Endothelial cell of umbilical vein (primary cell): ENCODE data around the gene OR10P1. TPM values are rescaled to one million over a fixed set of nuclear protein-coding genes. Genes with fewer than 3 reads are reported as not detected.

ENCODE experiments used
- BruUV-seq: library from RNA; stranded (reverse); fragments of 400-500 nt; replicated peaks from 2 replicates; lab custom pipeline; 2021; lab: Mats Ljungman, UMichigan
- CTCF ChIA-PET: fragments of 300-600, 350-600 bp; sonication (Branson Sonifier 250); formaldehyde crosslinking; loops from one replicate; lab custom pipeline; 2021; ENCODE audit warnings: antibody characterized with exemption, inconsistent platforms; lab: Charles Lee
- POLR2A ChIA-PET: fragments of 300-600, 350-600 bp; sonication (Branson Sonifier 250); formaldehyde crosslinking; loops from one replicate; lab custom pipeline; 2021; ENCODE audit warnings: antibody characterized with exemption, inconsistent platforms; lab: Charles Lee
- DNase-seq: peaks from one replicate; pipeline ENCODE4 v3.0.0-alpha.2; 2011; ENCODE audit warnings: low read depth, low spot score
- FAIRE-seq: peaks from 2 replicates; lab custom pipeline; 2011; peaks lifted over from hg19 to GRCh38; lab: Jason Lieb, UNC
- H2AFZ ChIP-seq: 2 replicates; pipeline ENCODE4 v1.6.0; 2012; ENCODE audit warnings: low read depth, low read length, control low read depth, inconsistent platforms
- H3K27ac ChIP-seq: 2 replicates; pipeline ENCODE4 v1.5.1; 2011; ENCODE audit warnings: low read depth, mild to moderate bottlenecking, control low read depth, low read length, moderate library complexity; ENCODE audit not compliant: insufficient read depth
- H3K27me3 ChIP-seq, 2 experiments: 2 replicates each; pipeline versions ENCODE4 v1.6.0 to v1.6.1; 2011; ENCODE audit warnings: low read length in 2 of 2, mixed read lengths in 1 of 2; ENCODE audit not compliant: control insufficient read depth in 2 of 2, insufficient read depth in 2 of 2
- H3K36me3 ChIP-seq, 2 experiments: 2 replicates in 1 of 2; 3 replicates in 1 of 2; pipeline ENCODE4 v1.5.1; 2011; ENCODE audit warnings: low read length in 2 of 2, mild to moderate bottlenecking in 1 of 2, moderate library complexity in 1 of 2; ENCODE audit not compliant: control insufficient read depth in 2 of 2, insufficient read depth in 2 of 2; ENCODE audit errors: extremely low read depth in 1 of 2
- H3K4me1 ChIP-seq: 3 replicates; pipeline ENCODE4 v1.5.1; 2011; ENCODE audit warnings: mild to moderate bottlenecking, low read length; ENCODE audit not compliant: control insufficient read depth, insufficient read depth; ENCODE audit errors: extremely low read depth
- H3K4me2 ChIP-seq: 2 replicates; pipeline ENCODE4 v1.6.1; 2011; ENCODE audit warnings: low read length, control low read depth, mixed read lengths; ENCODE audit not compliant: insufficient read depth
- H3K4me3 ChIP-seq, 3 experiments: fragments of 200-600 bp in 1 of 3; sonication (generic), shearing (Covaris generic) in 1 of 3; replicated peaks in 1 of 3; 2 replicates each; pipeline ENCODE4 v1.5.1; 2011 to 2016; ENCODE audit warnings: control low read depth in 3 of 3, low read length in 3 of 3, mild to moderate bottlenecking in 2 of 3, inconsistent platforms in 1 of 3, low read depth in 1 of 3, moderate library complexity in 1 of 3; ENCODE audit not compliant: insufficient read depth in 1 of 3
- H3K79me2 ChIP-seq: 2 replicates; pipeline ENCODE4 v1.6.0; 2012; ENCODE audit warnings: low read length, inconsistent platforms; ENCODE audit not compliant: control insufficient read depth, insufficient read depth
- H3K9ac ChIP-seq: replicated peaks from 2 replicates; pipeline ENCODE3; 2011; ENCODE audit warnings: low read length, control low read depth; ENCODE audit not compliant: insufficient read depth; ENCODE audit errors: extremely low read depth
- H3K9me1 ChIP-seq: replicated peaks from 3 replicates; pipeline ENCODE4 v1.6.0; 2011; ENCODE audit warnings: mild to moderate bottlenecking, low read length; ENCODE audit not compliant: control insufficient read depth, insufficient read depth; ENCODE audit errors: extremely low read depth
- H3K9me3 ChIP-seq: replicated peaks from 2 replicates; pipeline ENCODE4 v1.5.1; 2012; ENCODE audit warnings: low read length, inconsistent platforms; ENCODE audit not compliant: control insufficient read depth, insufficient read depth
- H4K20me1 ChIP-seq: replicated peaks from 2 replicates; pipeline ENCODE3; 2011; ENCODE audit warnings: mild to moderate bottlenecking, low read length; ENCODE audit not compliant: control insufficient read depth, insufficient read depth; ENCODE audit errors: extremely low read depth
- CTCF ChIP-seq, 2 donors: IDR thresholded peaks; 1 replicate in 1 of 2; 2 replicates in 1 of 2; pipeline ENCODE4 v1.5.1; 2011; ENCODE audit warnings: low read length in 2 of 2, mild to moderate bottlenecking in 2 of 2, moderate library complexity in 2 of 2, control low read depth in 1 of 2, inconsistent platforms in 1 of 2, low read depth in 1 of 2; ENCODE audit not compliant: insufficient read depth in 1 of 2; ENCODE audit errors: extremely low read depth in 1 of 2
- EZH2 ChIP-seq: IDR thresholded peaks from 2 replicates; pipeline ENCODE4 v1.6.1; 2012; ENCODE audit warnings: borderline replicate concordance, low read depth, mild to moderate bottlenecking, moderate library complexity, low read length, inconsistent platforms; ENCODE audit not compliant: severe bottlenecking
- FOS ChIP-seq: IDR thresholded peaks from 2 replicates; pipeline ENCODE4 v1.6.1; 2011; ENCODE audit warnings: mild to moderate bottlenecking, low read length, moderate library complexity, borderline replicate concordance; ENCODE audit not compliant: insufficient read depth
- GATA2 ChIP-seq: IDR thresholded peaks from 2 replicates; pipeline ENCODE4 v1.7.0; 2011; ENCODE audit warnings: low read depth, mild to moderate bottlenecking, moderate library complexity, mixed read lengths, low read length; ENCODE audit not compliant: insufficient read length, insufficient read depth
- JUN ChIP-seq: IDR thresholded peaks from 2 replicates; pipeline ENCODE4 v1.6.1; 2011; ENCODE audit warnings: borderline replicate concordance, low read depth; ENCODE audit not compliant: insufficient read length, insufficient read depth
- MAX ChIP-seq: IDR thresholded peaks from 2 replicates; pipeline ENCODE4 v1.6.1; 2011; ENCODE audit not compliant: insufficient read depth, insufficient read length
- MYC ChIP-seq: IDR thresholded peaks from one replicate; pipeline ENCODE4 v1.6.1; 2011; ENCODE audit warnings: mild to moderate bottlenecking, low read depth, low read length
- POLR2A ChIP-seq: IDR thresholded peaks from 2 replicates; pipeline ENCODE4 v1.6.1; 2012; ENCODE audit warnings: low read depth, mild to moderate bottlenecking, control low read depth, low read length
- POLR2AphosphoS5 ChIP-seq: IDR thresholded peaks from 2 replicates; pipeline ENCODE4 v1.6.1; 2012; ENCODE audit warnings: low read depth, mild to moderate bottlenecking, control low read depth, low read length, moderate library complexity; ENCODE audit not compliant: insufficient read depth
- dilution Hi-C: fragments of 300-500 bp; cut with MboI; formaldehyde crosslinking; loops from one replicate; pipeline ENCODE4 v1.15.0; 2019; ENCODE audit warnings: low sequenced_read_pairs; ENCODE audit not compliant: extremely low pct_ligation_motif_present
- intact Hi-C: fragments of 100-400 bp; cut with micrococcal nuclease; formaldehyde crosslinking; loops from one replicate; pipeline ENCODE4 v1.10.0; 2022
- polyA plus RNA-seq, 4 experiments: library from polyadenylated mRNA; depleted of rRNA in 3 of 4; stranded (reverse) in 3 of 4; unstranded in 1 of 4; fragments of >200 nt; gene quantifications; 2 replicates each; pipeline versions ENCODE4 v1.2.1 to v1.2.3, GENCODE V29; 2011 to 2012; ENCODE audit warnings: missing spikeins in 1 of 4
- total RNA-seq: library from RNA; stranded (reverse); gene quantifications from 2 replicates; pipeline ENCODE4 v1.2.3, GENCODE V29; 2021

Gene OR10P1
- total and polyA plus RNA-seq, 2 donors (not counting 3 experiments of a cell fraction or from before 2014, with no cell fraction given) = not detected

GRCh38 chr12:55644591-55644990, 7.9 kb downstream of the OR10P1 start:
- H3K27ac ChIP-seq = no peak overlapping the region
- no peaks in the 10 kb centered on the region for H3K79me2 ChIP-seq
- TF ChIP-seq CTCF (IDR thresholded peaks at IDR 0.05; ENCODE audit: extremely low read depth in 1 of 2, insufficient read depth in 1 of 2, low read depth in 1 of 2, low read length in 2 of 2) = no peak
- no peak for TF ChIP-seq JUN
- TF ChIP-seq EZH2 = no peak
- no peak for TF ChIP-seq MYC
- no peak for TF ChIP-seq FOS
- no peak for TF ChIP-seq GATA2
- TF ChIP-seq POLR2AphosphoS5 = no peak
- TF ChIP-seq MAX = no peak
- TF ChIP-seq POLR2A = no peak
- no peaks in the 10 kb centered on the region for H3K4me1 ChIP-seq
- no peaks in the 10 kb centered on the region for H3K9me1 ChIP-seq
- no peak overlapping the region for H2AFZ ChIP-seq
- DNase-seq (no peak), FAIRE-seq (no peak)
- peaks cover 3 to 4% of the 10 kb centered on the region in 2 experiments for H3K27me3 ChIP-seq
- no peak overlapping the region for H3K9ac ChIP-seq
- no peaks in the 10 kb centered on the region for H3K9me3 ChIP-seq
- H3K4me3 ChIP-seq = no peak overlapping the region
- H3K4me2 ChIP-seq = no peak overlapping the region
- intact Hi-C loops = no loop called here
- dilution Hi-C loops = no loop called here
- ChIA-PET POLR2A (no interaction called here), CTCF (interaction anchor here (1.1 to 4.9 kb wide), 5 partner anchors 12 to 93 kb away, joined by 3 to 82 read pairs (median 4); partner anchors contain the start of gene RDH5)
- H3K36me3 ChIP-seq = no peaks in the 10 kb centered on the region
- BruUV-seq = no TSS peak
- H4K20me1 ChIP-seq = no peaks in the 10 kb centered on the region
